Vagina (tissue), 2 donors: Measurements from ENCODE around the gene GLIPR2.
"Not testable (repeated sequence)": the region's sequence is repeated elsewhere in the genome, so short reads cannot be mapped to it uniquely, and the experiment has no call there.

Experiments
- CTCF ChIP-seq, 3 experiments: fragments of 450-650 bp in 2 of 3; fragments of 200-600 bp in 1 of 3; sonication (generic) in 1 of 3; IDR thresholded peaks; one replicate each; pipeline ENCODE4 v1.5.1; 2017 to 2019; ENCODE audit warnings: antibody characterized with exemption in 3 of 3, mild to moderate bottlenecking in 2 of 3, moderate library complexity in 2 of 3
- POLR2A ChIP-seq, 2 donors: fragments of 450-650 bp; IDR thresholded peaks; one replicate each; pipeline ENCODE4 v1.6.1; 2017; ENCODE audit warnings: antibody characterized with exemption in 2 of 2, mild to moderate bottlenecking in 2 of 2, moderate library complexity in 2 of 2
- POLR2AphosphoS5 ChIP-seq, 2 donors: sonication (generic); formaldehyde crosslinking; IDR thresholded peaks; one replicate each; pipeline ENCODE4 v1.9.0; 2017; ENCODE audit warnings: antibody characterized with exemption in 2 of 2, mild to moderate bottlenecking in 2 of 2, low read depth in 1 of 2; ENCODE audit not compliant: insufficient read depth in 1 of 2

- TF ChIP-seq CTCF (IDR thresholded peaks at IDR 0.05); POLR2AphosphoS5 (IDR thresholded peaks at IDR 0.05; ENCODE audit: insufficient read depth in 1 of 2, low read depth in 1 of 2); POLR2A (IDR thresholded peaks at IDR 0.05): not testable (repeated sequence)
These were observed 4.9 kb upstream of the GLIPR2 start for GRCh38 chr9:36131666-36132065.
